IMR-90 (cell line): Measurements from ENCODE around the gene BDNF. TPM values are rescaled to one million over a fixed set of nuclear protein-coding genes. Genes with fewer than 3 reads are reported as not detected.

Experiments used
- ATAC-seq: fragments of 200-7000 bp; cut with Tn5 transposase; 2 replicates; pipeline ENCODE4 v1.9.1; 2020; ENCODE audit warnings: low read depth, mild to moderate bottlenecking, moderate library complexity
- BruUV-seq: library from RNA; stranded (reverse); fragments of 400-500 nt; replicated peaks from 2 replicates; lab custom pipeline; 2021; lab: Mats Ljungman, UMichigan
- CTCF ChIA-PET: fragments of 300-600 bp; formaldehyde crosslinking; extraction: SDS; loops from one replicate; lab custom pipeline; 2021; ENCODE audit warnings: antibody characterized with exemption; lab: Yijun Ruan, JAX
- POLR2A ChIA-PET: fragments of 300-600 bp; sonication (Branson Sonifier 250); formaldehyde crosslinking; loops from one replicate; lab custom pipeline; 2022; ENCODE audit warnings: antibody characterized with exemption; ENCODE audit not compliant: unreplicated experiment; lab: Charles Lee
- DNase-seq: peaks from one replicate; pipeline ENCODE4 v3.0.0; 2013
- H2AFZ ChIP-seq: replicated peaks from 2 replicates; pipeline ENCODE3; 2013; ENCODE audit warnings: low read length, mild to moderate bottlenecking; ENCODE audit not compliant: poor library complexity
- H2AK5ac ChIP-seq: 2 replicates; pipeline ENCODE4 v1.6.1; 2013; ENCODE audit warnings: low read depth, low read length, inconsistent platforms
- H2AK9ac ChIP-seq: replicated peaks from 2 replicates; pipeline ENCODE3; 2013; ENCODE audit warnings: mild to moderate bottlenecking, low read depth, low read length, moderate library complexity; ENCODE audit not compliant: poor library complexity
- H2BK120ac ChIP-seq: 2 replicates; pipeline ENCODE4 v1.6.1; 2013; ENCODE audit warnings: low read depth, low read length, inconsistent platforms
- H2BK15ac ChIP-seq: 3 replicates; pipeline ENCODE4 v1.6.1; 2013; ENCODE audit warnings: low read depth, low read length, inconsistent platforms
- H2BK20ac ChIP-seq: 2 replicates; pipeline ENCODE4 v1.6.1; 2013; ENCODE audit warnings: low read depth, mild to moderate bottlenecking, inconsistent platforms, low read length, moderate library complexity
- H2BK5ac ChIP-seq: 2 replicates; pipeline ENCODE4 v1.6.1; 2013; ENCODE audit warnings: mild to moderate bottlenecking, low read depth, low read length, inconsistent platforms; ENCODE audit not compliant: poor library complexity, severe bottlenecking
- H3K14ac ChIP-seq: replicated peaks from 2 replicates; pipeline ENCODE4 v1.6.1; 2013; ENCODE audit warnings: low read depth, low read length, inconsistent platforms
- H3K18ac ChIP-seq: 2 replicates; pipeline ENCODE4 v1.6.1; 2013; ENCODE audit warnings: low read depth, low read length, control low read depth
- H3K23ac ChIP-seq: 2 replicates; pipeline ENCODE4 v1.6.1; 2013; ENCODE audit warnings: low read depth, low read length, inconsistent platforms
- H3K27ac ChIP-seq: 2 replicates; pipeline ENCODE4 v1.5.1; 2013; ENCODE audit warnings: mild to moderate bottlenecking, control low read depth, low read length; ENCODE audit not compliant: insufficient read depth
- H3K27me3 ChIP-seq: 2 replicates; pipeline ENCODE4 v1.6.1; 2013; ENCODE audit warnings: low read length; ENCODE audit not compliant: control insufficient read depth, insufficient read depth
- H3K36me3 ChIP-seq: 2 replicates; pipeline ENCODE4 v1.6.1; 2013; ENCODE audit warnings: low read length, mixed read lengths; ENCODE audit not compliant: control insufficient read depth, insufficient read depth
- H3K4ac ChIP-seq: 2 replicates; pipeline ENCODE4 v1.6.1; 2013; ENCODE audit warnings: low read depth, low read length, inconsistent platforms
- H3K4me1 ChIP-seq: 2 replicates; pipeline ENCODE4 v1.6.1; 2013; ENCODE audit warnings: low read length, mixed read lengths; ENCODE audit not compliant: control insufficient read depth, insufficient read depth
- H3K4me2 ChIP-seq: 2 replicates; pipeline ENCODE4 v1.6.1; 2013; ENCODE audit warnings: low read depth, mild to moderate bottlenecking, control low read depth, low read length, moderate library complexity
- H3K4me3 ChIP-seq: 2 replicates; pipeline ENCODE4 v1.5.1; 2013; ENCODE audit warnings: low read depth, mild to moderate bottlenecking, control low read depth, low read length, moderate library complexity; ENCODE audit not compliant: insufficient read depth
- H3K56ac ChIP-seq: 2 replicates; pipeline ENCODE4 v1.6.1; 2013; ENCODE audit warnings: low read length, inconsistent platforms; ENCODE audit not compliant: insufficient read depth; ENCODE audit errors: extremely low read depth
- H3K79me1 ChIP-seq, 2 experiments: 2 replicates each; pipeline ENCODE4 v1.6.1; 2013; ENCODE audit warnings: low read length in 2 of 2, inconsistent platforms in 1 of 2, low read depth in 1 of 2
- H3K9ac ChIP-seq: 2 replicates; pipeline ENCODE4 v1.6.1; 2013; ENCODE audit warnings: low read depth, low read length, control low read depth
- H3K9me1 ChIP-seq: 2 replicates; pipeline ENCODE4 v1.6.1; 2013; ENCODE audit warnings: low read length, inconsistent platforms; ENCODE audit not compliant: insufficient read depth
- H3K9me3 ChIP-seq: 2 replicates; pipeline ENCODE4 v1.6.1; 2013; ENCODE audit warnings: low read length; ENCODE audit not compliant: control insufficient read depth, insufficient read depth
- H4K20me1 ChIP-seq: 2 replicates; pipeline ENCODE4 v1.6.1; 2013; ENCODE audit warnings: low read length, inconsistent platforms; ENCODE audit not compliant: insufficient read depth
- H4K5ac ChIP-seq: 2 replicates; pipeline ENCODE4 v1.6.1; 2013; ENCODE audit warnings: mild to moderate bottlenecking, low read depth, low read length, control low read depth
- H4K8ac ChIP-seq, 2 experiments: 2 replicates each; pipeline ENCODE4 v1.6.1; 2013; ENCODE audit warnings: low read depth in 2 of 2, low read length in 2 of 2, control low read depth in 1 of 2, inconsistent platforms in 1 of 2
- H4K91ac ChIP-seq: 2 replicates; pipeline ENCODE4 v1.6.1; 2013; ENCODE audit warnings: low read depth, low read length, inconsistent platforms; ENCODE audit not compliant: insufficient read depth
- BHLHE40 ChIP-seq: fragments of 150-350 bp; IDR thresholded peaks from 2 replicates; pipeline ENCODE4 v1.6.1; 2016; ENCODE audit warnings: mild to moderate bottlenecking, low read depth, low read length
- CHD1 ChIP-seq: IDR thresholded peaks from 2 replicates; pipeline ENCODE4 v1.6.1; 2012; ENCODE audit warnings: low read depth, low read length, improper control_type of control experiment
- FOS ChIP-seq: fragments of 150-350 bp; IDR thresholded peaks from 2 replicates; pipeline ENCODE4 v1.6.1; 2016; ENCODE audit warnings: low read depth, low read length
- MAFK ChIP-seq: IDR thresholded peaks from 2 replicates; pipeline ENCODE4 v1.6.1; 2012; ENCODE audit warnings: low read depth, low read length, improper control_type of control experiment
- MAZ ChIP-seq: IDR thresholded peaks from 2 replicates; pipeline ENCODE4 v1.6.1; 2012; ENCODE audit warnings: low read depth, mild to moderate bottlenecking, low read length, improper control_type of control experiment, moderate library complexity, borderline replicate concordance
- MXI1 ChIP-seq: IDR thresholded peaks from 2 replicates; pipeline ENCODE4 v1.6.1; 2012; ENCODE audit warnings: low read depth, mild to moderate bottlenecking, low read length, moderate library complexity, borderline replicate concordance
- NFE2L2 ChIP-seq: fragments of 150-350 bp; IDR thresholded peaks from 2 replicates; pipeline ENCODE4 v1.6.1; 2016; ENCODE audit warnings: low read depth, mild to moderate bottlenecking, low read length
- RAD21 ChIP-seq: IDR thresholded peaks from 2 replicates; pipeline ENCODE4 v1.6.1; 2012; ENCODE audit warnings: low read length, improper control_type of control experiment
- RCOR1 ChIP-seq: IDR thresholded peaks from 2 replicates; pipeline ENCODE4 v1.6.1; 2012; ENCODE audit warnings: mild to moderate bottlenecking, low read length, improper control_type of control experiment; ENCODE audit not compliant: insufficient replicate concordance
- SMC3 ChIP-seq: fragments of 150-350 bp; IDR thresholded peaks from 2 replicates; pipeline ENCODE4 v1.6.1; 2016; ENCODE audit warnings: low read depth, mild to moderate bottlenecking, antibody characterized with exemption, low read length, moderate library complexity
- WGBS, 2 experiments: methylation state at CpG; one replicate each; pipeline versions ENCODE4 v1.1.5 to v1.1.7; 2013; ENCODE audit warnings: missing lambda C conversion rate in 2 of 2; ENCODE audit not compliant: insufficient read length in 1 of 2; ENCODE audit errors: extremely low coverage in 2 of 2; 5-methylcytosine and 5-hydroxymethylcytosine counted together
- dilution Hi-C: fragments of 300-500 bp; cut with HindIII; formaldehyde crosslinking; loops from one replicate; pipeline ENCODE4 v1.14.3; 2018; ENCODE audit warnings: low sequenced_read_pairs; ENCODE audit not compliant: unreplicated experiment
- in situ Hi-C: fragments of 300-500 bp; cut with MboI; formaldehyde crosslinking; loops from 3 replicates; pipeline ENCODE4 v1.14.3; 2019; ENCODE audit warnings: low sequenced_read_pairs, inconsistent platforms, mixed read lengths
- intact Hi-C: fragments of 100-400 bp; cut with micrococcal nuclease; formaldehyde crosslinking; loops from 2 replicates; pipeline ENCODE4 v1.10.0; 2022
- polyA plus RNA-seq, 3 experiments: library from polyadenylated mRNA; depleted of rRNA; stranded (reverse); fragments of >200 nt; gene quantifications; 2 replicates each; pipeline ENCODE4 v1.2.3, GENCODE V29; 2012; ENCODE audit warnings: low replicate concordance in 1 of 3
- total RNA-seq: library from RNA; depleted of rRNA; stranded (reverse); fragments of >200 nt; gene quantifications from 2 replicates; pipeline ENCODE4 v1.2.3, GENCODE V29; 2012
- TF ChIP-seq, protein P1 (sequence below): conservative IDR thresholded peaks from 2 replicates; pipeline ENCODE4 v1.5.1; 2012; ENCODE audit warnings: mild to moderate bottlenecking, low read depth, low read length, improper control_type of control experiment
- TF ChIP-seq, protein P2 (sequence below): fragments of 150-350 bp; IDR thresholded peaks from 2 replicates; pipeline ENCODE4 v1.6.1; 2016; ENCODE audit warnings: low read depth, mild to moderate bottlenecking, low read length, moderate library complexity, borderline replicate concordance
- TF ChIP-seq, protein P3 (sequence below): fragments of 150-350 bp; IDR thresholded peaks from 2 replicates; pipeline ENCODE4 v1.6.1; 2017; ENCODE audit warnings: mild to moderate bottlenecking, antibody characterized with exemption, low read length, low read depth

BDNF gene
- total and polyA plus RNA-seq, 2 of the 4 experiments (the other 2 are of a cell fraction) = 94.8 to 152 TPM

DNA sequence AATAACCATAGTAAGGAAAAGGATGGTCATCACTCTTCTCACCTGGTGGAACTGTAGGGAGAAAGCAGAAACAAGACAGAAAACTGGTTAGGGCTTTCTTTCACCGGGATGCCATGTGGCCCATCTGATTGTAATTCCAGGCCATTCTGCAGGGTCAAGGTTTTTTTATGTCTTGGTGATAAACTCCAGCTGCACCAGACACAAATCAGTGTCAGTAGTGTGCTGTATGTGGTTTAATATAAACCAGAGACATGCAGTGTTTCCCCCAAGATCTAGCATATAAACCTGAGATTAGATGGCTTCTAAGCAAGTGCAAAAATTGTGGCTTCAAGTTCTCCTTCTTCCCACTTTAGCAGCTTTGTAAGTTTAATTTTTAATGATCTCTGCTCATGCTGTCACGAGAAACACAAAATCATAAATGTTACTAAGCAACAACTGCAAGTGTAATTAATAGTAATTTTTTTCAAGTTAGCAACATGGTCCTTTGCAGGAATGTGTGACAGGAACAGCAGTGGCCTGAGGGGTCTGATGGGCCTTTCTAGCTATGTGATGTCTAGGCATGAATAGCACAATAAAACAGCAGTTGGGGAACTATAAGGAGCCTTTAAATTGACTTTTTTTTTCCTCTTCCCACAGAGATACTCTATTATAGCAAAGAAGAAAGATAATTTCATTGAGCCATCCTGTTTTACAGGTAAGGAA is 41.6 kb downstream of the BDNF start:
- intact Hi-C loops = no loop called here
- dilution Hi-C loops = no loop called here
- no peaks in the 10 kb centered on the region for H3K27me3 ChIP-seq
- no peak overlapping the region for H4K91ac ChIP-seq
- peaks cover 17% of the 10 kb centered on the region for H3K4me1 ChIP-seq
- H3K4me3 ChIP-seq = no peak overlapping the region
- no peak overlapping the region for H3K4ac ChIP-seq
- no peaks in the 10 kb centered on the region for H3K9me3 ChIP-seq
- H3K4me2 ChIP-seq = no peak overlapping the region
- H2AK5ac ChIP-seq = no peak overlapping the region
- peaks cover 52% of the 10 kb centered on the region for H3K36me3 ChIP-seq
- no peak overlapping the region for H2AK9ac ChIP-seq
- WGBS, 2 experiments = no CpG with 5 or more reads among the region's 2 CpGs
- DNase-seq (no peak), ATAC-seq (no peak)
- TF ChIP-seq MAFK (no peak), MAZ (no peak), MXI1 (no peak), CHD1 (no peak), NFE2L2 (no peak), BHLHE40 (no peak), SMC3 (no peak), RCOR1 (no peak), FOS (no peak), RAD21 (no peak)
- TF ChIP-seq, protein P1, sequence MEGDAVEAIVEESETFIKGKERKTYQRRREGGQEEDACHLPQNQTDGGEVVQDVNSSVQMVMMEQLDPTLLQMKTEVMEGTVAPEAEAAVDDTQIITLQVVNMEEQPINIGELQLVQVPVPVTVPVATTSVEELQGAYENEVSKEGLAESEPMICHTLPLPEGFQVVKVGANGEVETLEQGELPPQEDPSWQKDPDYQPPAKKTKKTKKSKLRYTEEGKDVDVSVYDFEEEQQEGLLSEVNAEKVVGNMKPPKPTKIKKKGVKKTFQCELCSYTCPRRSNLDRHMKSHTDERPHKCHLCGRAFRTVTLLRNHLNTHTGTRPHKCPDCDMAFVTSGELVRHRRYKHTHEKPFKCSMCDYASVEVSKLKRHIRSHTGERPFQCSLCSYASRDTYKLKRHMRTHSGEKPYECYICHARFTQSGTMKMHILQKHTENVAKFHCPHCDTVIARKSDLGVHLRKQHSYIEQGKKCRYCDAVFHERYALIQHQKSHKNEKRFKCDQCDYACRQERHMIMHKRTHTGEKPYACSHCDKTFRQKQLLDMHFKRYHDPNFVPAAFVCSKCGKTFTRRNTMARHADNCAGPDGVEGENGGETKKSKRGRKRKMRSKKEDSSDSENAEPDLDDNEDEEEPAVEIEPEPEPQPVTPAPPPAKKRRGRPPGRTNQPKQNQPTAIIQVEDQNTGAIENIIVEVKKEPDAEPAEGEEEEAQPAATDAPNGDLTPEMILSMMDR = no peak
- TF ChIP-seq, protein P2, sequence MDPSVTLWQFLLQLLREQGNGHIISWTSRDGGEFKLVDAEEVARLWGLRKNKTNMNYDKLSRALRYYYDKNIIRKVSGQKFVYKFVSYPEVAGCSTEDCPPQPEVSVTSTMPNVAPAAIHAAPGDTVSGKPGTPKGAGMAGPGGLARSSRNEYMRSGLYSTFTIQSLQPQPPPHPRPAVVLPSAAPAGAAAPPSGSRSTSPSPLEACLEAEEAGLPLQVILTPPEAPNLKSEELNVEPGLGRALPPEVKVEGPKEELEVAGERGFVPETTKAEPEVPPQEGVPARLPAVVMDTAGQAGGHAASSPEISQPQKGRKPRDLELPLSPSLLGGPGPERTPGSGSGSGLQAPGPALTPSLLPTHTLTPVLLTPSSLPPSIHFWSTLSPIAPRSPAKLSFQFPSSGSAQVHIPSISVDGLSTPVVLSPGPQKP = no peak
- TF ChIP-seq, protein P3, sequence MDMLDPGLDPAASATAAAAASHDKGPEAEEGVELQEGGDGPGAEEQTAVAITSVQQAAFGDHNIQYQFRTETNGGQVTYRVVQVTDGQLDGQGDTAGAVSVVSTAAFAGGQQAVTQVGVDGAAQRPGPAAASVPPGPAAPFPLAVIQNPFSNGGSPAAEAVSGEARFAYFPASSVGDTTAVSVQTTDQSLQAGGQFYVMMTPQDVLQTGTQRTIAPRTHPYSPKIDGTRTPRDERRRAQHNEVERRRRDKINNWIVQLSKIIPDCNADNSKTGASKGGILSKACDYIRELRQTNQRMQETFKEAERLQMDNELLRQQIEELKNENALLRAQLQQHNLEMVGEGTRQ = no peak
- no peak overlapping the region for H2BK20ac ChIP-seq
- H3K9me1 ChIP-seq = peaks cover 39% of the 10 kb centered on the region
- ChIA-PET POLR2A (interaction anchor here (0.5 kb wide), 1 partner anchor 47 kb away, joined by 4 read pairs; no protein-coding TSS in a partner anchor), CTCF (interaction anchor here (0.6 kb wide), 1 partner anchor 23 kb away, joined by 3 read pairs; no protein-coding TSS in a partner anchor)
- H2BK15ac ChIP-seq = no peak overlapping the region
- peaks cover 96% of the 10 kb centered on the region for H4K20me1 ChIP-seq
- no peak overlapping the region for H3K27ac ChIP-seq
- no peak overlapping the region for H4K5ac ChIP-seq
- no peak overlapping the region for H3K18ac ChIP-seq
- BruUV-seq = no TSS peak
- H2BK120ac ChIP-seq = no peak overlapping the region
- no peak overlapping the region for H3K56ac ChIP-seq
- no peak overlapping the region for H2BK5ac ChIP-seq
- H3K79me1 ChIP-seq = peaks cover 13 to 85% of the 10 kb centered on the region in 2 experiments
- no peak overlapping the region for H4K8ac ChIP-seq
- H3K23ac ChIP-seq = no peak overlapping the region
- H2AFZ ChIP-seq = no peak overlapping the region
- H3K9ac ChIP-seq = no peak overlapping the region
- in situ Hi-C loops = no loop called here
- no peak overlapping the region for H3K14ac ChIP-seq
